ENCODE measurements around the gene GSTM2. TPM values are rescaled to one million over a fixed set of nuclear protein-coding genes. Genes with fewer than 3 reads are reported as not detected.

GSTM2 gene
- total and polyA plus RNA-seq, 4 donors, result 7.1 to 15.1 (median 7.9) TPM

GRCh38 chr1:109619576-109620400 lies 48.1 kb upstream of the GSTM2 start, which contains the start of the genes AMPD2 and GNAT2:
Gene AMPD2 (plus strand): TSS chr1:109619837. CDS start chr1:109621176, 1,339 bp downstream.
Gene GNAT2 (minus strand): TSS chr1:109619616. CDS start chr1:109612870, 6,746 bp downstream.
- peak within 1 kb of the TSS; percentile 78 to 96 for H3K9ac ChIP-seq (ENCODE audit: low read depth in 1 of 2, low read length in 2 of 2)
- no peaks in the 10 kb centered on the region for H3K9me3 ChIP-seq (ENCODE audit: control insufficient read depth in 4 of 4, low read length in 3 of 4)
- peak within 1 kb of the TSS; percentile 66 to 87 (median 77) for H3K4me3 ChIP-seq (ENCODE audit: low read depth in 1 of 3, low read length in 3 of 3)
- DNase-seq (ENCODE audit: low spot score), result peak; percentile 76
- H3K36me3 ChIP-seq (ENCODE audit: control insufficient read depth in 4 of 4, insufficient read depth in 3 of 4, low read depth in 1 of 4, low read length in 3 of 4), result no peaks in the 10 kb centered on the region
- under 1% methylated on average over 47 of the region's 47 CpGs for WGBS
- TF ChIP-seq JUND (IDR thresholded peaks at IDR 0.05) (no peak), NR2F2 (IDR thresholded peaks at IDR 0.05) (no peak), YY1 (IDR thresholded peaks at IDR 0.05) (peak; percentile 73), RAD21 (IDR thresholded peaks at IDR 0.05) (no peak), RXRA (IDR thresholded peaks at IDR 0.05) (peak; percentile 72 to 84), HNF4G (IDR thresholded peaks at IDR 0.05) (no peak), HNF4A (conservative IDR thresholded peaks at IDR 0.05) (peak; percentile 7 to 53), GABPA (IDR thresholded peaks at IDR 0.05 in 1 of 2, conservative IDR thresholded peaks at IDR 0.05 in 1 of 2) (peak in 1 of 2 donors; percentile 52), SP1 (IDR thresholded peaks at IDR 0.05) (peak; percentile 44), EGR1 (IDR thresholded peaks at IDR 0.05; ENCODE audit: low read depth in 2 of 2) (peak in 1 of 2 donors; percentile 39), FOXA1 (IDR thresholded peaks at IDR 0.05) (no peak)
- H3K4me1 ChIP-seq (ENCODE audit: control insufficient read depth in 4 of 4, insufficient read depth in 4 of 4, low read length in 3 of 4), result peaks cover 8 to 70% (median 53%) of the 10 kb centered on the region in 4 donors
- H3K27me3 ChIP-seq (ENCODE audit: control insufficient read depth in 4 of 4, insufficient read depth in 4 of 4, low read length in 3 of 4), result no peaks in the 10 kb centered on the region
- H3K27ac ChIP-seq (ENCODE audit: low read depth in 1 of 2, low read length in 2 of 2), result peak within 1 kb of the TSS; percentile 87 to 93

GRCh38 chr1:109620401-109620791 lies 47.5 kb upstream of the GSTM2 start:
- WGBS, result 0% methylated on average over 9 of the region's 9 CpGs
- no peak for DNase-seq (ENCODE audit: low spot score)
- Histone ChIP-seq H3K27me3 (ENCODE audit: control insufficient read depth in 4 of 4, insufficient read depth in 4 of 4, low read length in 3 of 4) (no peaks in the 10 kb centered on the region), H3K36me3 (ENCODE audit: control insufficient read depth in 4 of 4, insufficient read depth in 3 of 4, low read depth in 1 of 4, low read length in 3 of 4) (no peaks in the 10 kb centered on the region), H3K27ac (ENCODE audit: low read depth in 1 of 2, low read length in 2 of 2) (peak overlapping the region; percentile 87 to 93), H3K4me3 (ENCODE audit: low read depth in 1 of 3, low read length in 3 of 3) (peak overlapping the region; percentile 66 to 87 (median 77)), H3K9me3 (ENCODE audit: control insufficient read depth in 4 of 4, low read length in 3 of 4) (no peaks in the 10 kb centered on the region), H3K9ac (ENCODE audit: low read depth in 1 of 2, low read length in 2 of 2) (peak overlapping the region; percentile 78 to 96), H3K4me1 (ENCODE audit: control insufficient read depth in 4 of 4, insufficient read depth in 4 of 4, low read length in 3 of 4) (peaks cover 8 to 70% (median 53%) of the 10 kb centered on the region in 4 donors)
- peak in 1 of 2 donors; percentile 39 for TF ChIP-seq HNF4A (conservative IDR thresholded peaks at IDR 0.05)
- TF ChIP-seq GABPA (IDR thresholded peaks at IDR 0.05 in 1 of 2, conservative IDR thresholded peaks at IDR 0.05 in 1 of 2), result no peak
- peak; percentile 8 for TF ChIP-seq REST (IDR thresholded peaks at IDR 0.05)

- peaks cover 8 to 68% (median 51%) of the 10 kb centered on the region in 4 donors for H3K4me1 ChIP-seq (ENCODE audit: control insufficient read depth in 4 of 4, insufficient read depth in 4 of 4, low read length in 3 of 4)
- under 1% methylated on average over 18 of the region's 18 CpGs for WGBS
- no peaks in the 10 kb centered on the region for H3K9me3 ChIP-seq (ENCODE audit: control insufficient read depth in 4 of 4, low read length in 3 of 4)
- peak overlapping the region; percentile 78 to 96 for H3K9ac ChIP-seq (ENCODE audit: low read depth in 1 of 2, low read length in 2 of 2)
- H3K36me3 ChIP-seq (ENCODE audit: control insufficient read depth in 4 of 4, insufficient read depth in 3 of 4, low read depth in 1 of 4, low read length in 3 of 4), result peaks cover 0 to 2% (median 0%) of the 10 kb centered on the region in 4 donors
- TF ChIP-seq FOXA2 (IDR thresholded peaks at IDR 0.05), result no peak
- TF ChIP-seq ZBTB33 (IDR thresholded peaks at IDR 0.05), result no peak
- TF ChIP-seq CTCF (IDR thresholded peaks at IDR 0.05; ENCODE audit: low read depth, low read length, missing input control), result no peak
- peak in 1 of 2 donors; percentile 32 for TF ChIP-seq RAD21 (IDR thresholded peaks at IDR 0.05)
- no peak for TF ChIP-seq YY1 (IDR thresholded peaks at IDR 0.05)
- TF ChIP-seq GABPA (IDR thresholded peaks at IDR 0.05 in 1 of 2, conservative IDR thresholded peaks at IDR 0.05 in 1 of 2), result peak in 1 of 2 donors; percentile 79
- TF ChIP-seq EGR1 (IDR thresholded peaks at IDR 0.05; ENCODE audit: low read depth in 2 of 2), result no peak
- H3K27ac ChIP-seq (ENCODE audit: low read depth in 1 of 2, low read length in 2 of 2), result peak overlapping the region; percentile 87 to 93
- peak; percentile 84 for DNase-seq (ENCODE audit: low spot score)
- H3K27me3 ChIP-seq (ENCODE audit: control insufficient read depth in 4 of 4, insufficient read depth in 4 of 4, low read length in 3 of 4), result no peaks in the 10 kb centered on the region
- H3K4me3 ChIP-seq (ENCODE audit: low read depth in 1 of 3, low read length in 3 of 3), result peak overlapping the region; percentile 66 to 87 (median 77)
These were observed 47.0 kb upstream of the GSTM2 start for GRCh38 chr1:109620841-109621286.

Data from liver (tissue), 9 donors.